Measurements from ENCODE around the gene DNAAF5.
"Not testable (repeated sequence)": the region's sequence is repeated elsewhere in the genome, so short reads cannot be mapped to it uniquely, and the experiment has no call there.

Gene DNAAF5

GRCh38 chr7:780516-780915 is 54.0 kb downstream of the DNAAF5 start:
- DNase-seq (ENCODE audit: low read depth in 2 of 2, low spot score in 1 of 2) = no peak

- no peak for DNase-seq (ENCODE audit: low read depth in 2 of 2, low spot score in 1 of 2)
Measured at GRCh38 chr7:781186-781849, 54.8 kb downstream of the DNAAF5 start.

- no peak for DNase-seq (ENCODE audit: low read depth in 2 of 2, low spot score in 1 of 2)
Measured at GRCh38 chr7:781936-782529, 55.5 kb downstream of the DNAAF5 start.

GRCh38 chr7:782718-783449 is 56.4 kb downstream of the DNAAF5 start:
- DNase-seq (ENCODE audit: low read depth in 2 of 2, low spot score in 1 of 2) = no peak

- DNase-seq (ENCODE audit: low read depth in 2 of 2, low spot score in 1 of 2) = no peak
Measured at GRCh38 chr7:783556-784490, 57.3 kb downstream of the DNAAF5 start.

- DNase-seq (ENCODE audit: low read depth in 2 of 2, low spot score in 1 of 2) = no peak
Measured at GRCh38 chr7:784971-785370, 58.5 kb downstream of the DNAAF5 start.

GRCh38 chr7:785416-785815 is 58.9 kb downstream of the DNAAF5 start:
- DNase-seq (ENCODE audit: low read depth in 2 of 2, low spot score in 1 of 2) = no peak

GRCh38 chr7:786472-787255 is 60.2 kb downstream of the DNAAF5 start:
- peak; percentile 34 to 67 for DNase-seq (ENCODE audit: low read depth in 2 of 2, low spot score in 1 of 2)

- no peak for DNase-seq (ENCODE audit: low read depth in 2 of 2, low spot score in 1 of 2)
Measured at GRCh38 chr7:787332-788240, 61.1 kb downstream of the DNAAF5 start.

- no peak for DNase-seq (ENCODE audit: low read depth in 2 of 2, low spot score in 1 of 2)
Measured at GRCh38 chr7:791519-791918, 65.0 kb downstream of the DNAAF5 start.

- no peak for DNase-seq (ENCODE audit: low read depth in 2 of 2, low spot score in 1 of 2)
Measured at GRCh38 chr7:794207-794606, 67.7 kb downstream of the DNAAF5 start.

GRCh38 chr7:794671-795329 is 68.3 kb downstream of the DNAAF5 start:
- no peak for DNase-seq (ENCODE audit: low read depth in 2 of 2, low spot score in 1 of 2)

- DNase-seq (ENCODE audit: low read depth in 2 of 2, low spot score in 1 of 2) = not testable (repeated sequence)
Measured at GRCh38 chr7:796434-797169, 70.1 kb downstream of the DNAAF5 start.

GRCh38 chr7:798921-799470 is 72.5 kb downstream of the DNAAF5 start:
- DNase-seq (ENCODE audit: low read depth in 2 of 2, low spot score in 1 of 2) = no peak

GRCh38 chr7:800692-801091 is 74.2 kb downstream of the DNAAF5 start:
- DNase-seq (ENCODE audit: low read depth in 2 of 2, low spot score in 1 of 2) = no peak

- not testable (repeated sequence) for DNase-seq (ENCODE audit: low read depth in 2 of 2, low spot score in 1 of 2)
Measured at GRCh38 chr7:801351-801750, 74.9 kb downstream of the DNAAF5 start.

- no peak for DNase-seq (ENCODE audit: low read depth in 2 of 2, low spot score in 1 of 2)
Measured at GRCh38 chr7:801940-802381, 75.5 kb downstream of the DNAAF5 start.
